T-helper 17 cell (primary cell): Measurements from ENCODE around the gene SACM1L. TPM values are rescaled to one million over a fixed set of nuclear protein-coding genes. Genes with fewer than 3 reads are reported as not detected.
"Not testable (repeated sequence)": the region's sequence is repeated elsewhere in the genome, so short reads cannot be mapped to it uniquely, and the experiment has no call there.

Experiments used
- ATAC-seq: fragments of 150-1000 bp; cut with Tn5 transposase; 2 replicates; pipeline ENCODE4 v1.10.0; 2021; ENCODE audit warnings: mild to moderate bottlenecking, moderate library complexity
- DNase-seq, 3 donors: peaks; one replicate each; pipeline versions ENCODE4 v3.0.0 to v3.0.0-alpha.2; 2020 to 2021
- H3K9me3 ChIP-seq: one replicate; pipeline ENCODE4 v1.7.0; 2013; ENCODE audit warnings: low read length, mild to moderate bottlenecking; ENCODE audit not compliant: control insufficient read depth, poor library complexity, severe bottlenecking
- H3K27ac Mint-ChIP-seq: one replicate; pipeline ENCODE4 v1.8.0; 2022; ENCODE audit warnings: mild to moderate bottlenecking, moderate library complexity, mixed read lengths
- H3K27me3 Mint-ChIP-seq: one replicate; pipeline ENCODE4 v1.8.0; 2022; ENCODE audit warnings: mixed read lengths
- H3K36me3 Mint-ChIP-seq: one replicate; pipeline ENCODE4 v1.8.0; 2022; ENCODE audit warnings: low read depth, mixed read lengths
- H3K4me1 Mint-ChIP-seq: one replicate; pipeline ENCODE4 v1.8.0; 2022; ENCODE audit warnings: mild to moderate bottlenecking, mixed read lengths
- H3K4me3 Mint-ChIP-seq: one replicate; pipeline ENCODE4 v1.8.0; 2022; ENCODE audit warnings: mild to moderate bottlenecking, moderate library complexity, mixed read lengths
- total RNA-seq, 4 donors: library from RNA in 2 of 4; stranded (reverse) in 2 of 4; gene quantifications; one replicate each; pipeline ENCODE4 v1.2.3 and lab custom pipeline; 2022 to 2026

Gene SACM1L
- total RNA-seq, 2 donors from 2014 or later, result 61.0 to 62.5 TPM

DNA sequence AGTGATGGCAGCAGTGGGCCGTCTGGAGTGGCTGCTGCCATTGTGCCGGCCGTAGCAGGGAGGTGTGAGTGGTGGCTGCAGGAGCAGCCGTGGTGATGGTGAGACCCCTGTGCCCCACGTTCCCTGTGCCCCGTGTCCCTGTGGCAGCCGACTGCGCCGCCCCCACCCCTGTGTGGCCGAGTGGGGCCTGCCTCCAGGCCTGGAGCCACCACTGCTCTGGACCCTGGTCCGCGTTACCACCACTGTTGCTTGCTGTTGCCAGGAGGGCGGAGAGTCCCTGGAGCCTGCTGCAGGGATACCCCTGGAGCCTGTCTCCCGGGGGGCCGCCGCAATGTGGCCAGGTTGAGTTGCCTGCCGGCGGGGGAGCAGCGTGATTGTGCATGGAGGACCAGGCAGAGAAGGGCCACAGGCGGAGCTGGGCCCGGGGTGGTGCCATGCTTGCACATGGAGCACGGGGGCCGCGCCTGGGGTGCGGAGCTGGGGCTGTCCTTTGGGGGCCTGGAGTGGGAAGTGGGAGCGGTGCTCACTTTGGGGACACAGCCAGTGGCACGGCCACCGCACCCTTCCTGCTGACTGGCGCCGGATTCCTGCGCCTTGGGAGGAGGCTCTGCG lies 57.1 kb downstream of the SACM1L start:
- peaks cover under 1% of the 10 kb centered on the region for H3K36me3 Mint-ChIP-seq
- H3K27ac Mint-ChIP-seq, result no peak overlapping the region
- H3K4me1 Mint-ChIP-seq, result peaks cover 15% of the 10 kb centered on the region
- H3K9me3 ChIP-seq, result no peaks in the 10 kb centered on the region
- DNase-seq (no peak), ATAC-seq (no peak)
- no peaks in the 10 kb centered on the region for H3K27me3 Mint-ChIP-seq
- no peak overlapping the region for H3K4me3 Mint-ChIP-seq

DNA sequence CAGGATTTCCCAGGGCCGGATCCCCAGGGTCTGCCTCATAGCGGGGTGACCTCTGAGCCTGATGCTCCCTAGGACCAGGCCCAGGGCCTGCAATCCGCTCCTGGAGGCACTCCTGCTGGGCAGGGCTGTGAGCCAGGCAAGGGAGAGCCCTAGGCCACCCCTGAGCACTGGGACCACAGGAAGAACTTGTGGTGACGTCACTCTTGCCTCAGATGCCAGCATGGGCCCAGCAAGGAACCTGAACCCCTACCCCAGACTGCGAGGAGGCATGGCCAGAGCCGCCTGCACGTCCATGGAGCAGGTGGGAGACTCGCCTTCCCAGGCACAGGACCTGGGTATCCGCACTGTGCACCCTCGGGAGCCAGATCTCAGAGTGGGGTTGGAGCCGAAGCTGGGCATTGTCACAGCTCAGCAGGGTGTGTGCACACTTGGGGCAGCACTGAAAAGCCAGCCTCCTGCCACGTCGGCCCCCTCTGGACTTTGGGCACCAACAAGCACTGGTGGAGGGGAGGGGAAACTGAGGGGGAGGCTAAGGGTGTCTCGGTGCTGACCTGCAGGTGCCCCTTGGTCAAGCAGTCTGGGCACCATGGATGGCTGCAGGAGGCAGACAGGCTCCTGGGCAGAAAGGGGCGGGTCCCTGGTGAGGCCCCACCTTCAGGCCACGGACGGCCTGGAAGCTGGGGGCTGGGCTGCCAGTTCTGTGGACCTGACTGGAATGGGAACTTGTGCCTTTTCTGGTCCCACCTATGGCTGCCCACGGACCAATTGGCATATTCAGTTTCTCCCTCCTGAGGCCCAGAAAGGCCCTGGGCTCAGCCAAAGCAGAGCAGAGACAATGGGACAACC lies 57.8 kb downstream of the SACM1L start:
- H3K4me1 Mint-ChIP-seq, result peaks cover 12% of the 10 kb centered on the region
- no peak for DNase-seq
- H3K27ac Mint-ChIP-seq, result no peak overlapping the region
- H3K4me3 Mint-ChIP-seq, result no peak overlapping the region
- H3K9me3 ChIP-seq, result no peaks in the 10 kb centered on the region
- no peak for ATAC-seq
- no peaks in the 10 kb centered on the region for H3K36me3 Mint-ChIP-seq
- H3K27me3 Mint-ChIP-seq, result no peaks in the 10 kb centered on the region

DNA sequence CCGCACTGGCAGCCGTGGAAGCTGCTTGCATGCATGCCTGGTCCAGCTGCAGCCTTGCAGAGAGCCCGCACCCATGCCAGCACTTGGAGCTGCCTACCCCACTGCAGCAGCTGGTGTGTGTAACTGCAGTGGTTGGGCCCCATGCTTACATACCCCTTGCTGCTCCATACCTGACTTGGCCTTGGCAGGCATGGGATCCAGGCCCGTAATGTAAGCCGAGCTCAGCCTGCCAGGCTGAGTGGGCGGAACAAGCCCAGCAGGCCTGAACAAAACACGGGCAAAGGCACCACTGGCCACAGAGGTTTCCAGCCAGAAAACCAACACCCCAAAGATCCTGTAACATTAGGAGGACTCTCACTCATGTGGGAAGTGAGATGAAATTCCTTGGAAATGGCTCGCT lies 58.9 kb downstream of the SACM1L start:
- Mint-ChIP-seq H3K27me3 (no peaks in the 10 kb centered on the region), H3K4me1 (peaks cover 11% of the 10 kb centered on the region), H3K36me3 (no peaks in the 10 kb centered on the region), H3K27ac (peak overlapping the region; percentile 14), H3K4me3 (no peak overlapping the region)
- H3K9me3 ChIP-seq, result no peaks in the 10 kb centered on the region
- no peak for ATAC-seq
- no peak for DNase-seq

DNA sequence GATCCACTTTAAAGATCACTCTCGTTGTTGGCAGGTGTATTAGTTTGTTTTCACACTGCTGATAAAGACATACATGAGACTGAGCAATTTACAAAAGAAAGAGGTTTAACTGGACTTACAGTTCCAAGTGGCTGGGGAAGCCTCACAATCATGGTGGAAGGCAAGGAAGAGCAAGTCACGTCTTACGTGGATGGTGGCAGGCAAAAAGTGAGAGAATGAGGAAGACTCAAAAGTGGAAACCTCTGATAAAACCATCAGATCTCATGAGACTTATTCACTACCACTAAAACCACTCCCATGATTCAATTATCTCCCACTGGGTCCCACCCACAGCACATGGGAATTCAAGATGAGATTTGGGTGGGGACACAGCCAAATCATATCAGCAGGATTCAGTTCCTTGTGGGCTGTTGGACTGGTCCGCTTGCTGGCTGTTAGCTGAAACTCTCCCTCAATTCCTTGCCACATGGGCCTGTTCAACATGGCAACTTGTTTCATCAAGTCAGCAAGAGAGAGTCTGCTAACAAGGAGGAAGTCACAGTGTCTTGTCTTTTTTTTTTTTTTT lies 59.9 kb downstream of the SACM1L start:
- H3K27me3 Mint-ChIP-seq, H3K36me3 Mint-ChIP-seq, DNase-seq, ATAC-seq, H3K27ac Mint-ChIP-seq, H3K9me3 ChIP-seq, H3K4me3 Mint-ChIP-seq: not testable (repeated sequence)
- H3K4me1 Mint-ChIP-seq, result peaks cover 11% of the 10 kb centered on the region

DNA sequence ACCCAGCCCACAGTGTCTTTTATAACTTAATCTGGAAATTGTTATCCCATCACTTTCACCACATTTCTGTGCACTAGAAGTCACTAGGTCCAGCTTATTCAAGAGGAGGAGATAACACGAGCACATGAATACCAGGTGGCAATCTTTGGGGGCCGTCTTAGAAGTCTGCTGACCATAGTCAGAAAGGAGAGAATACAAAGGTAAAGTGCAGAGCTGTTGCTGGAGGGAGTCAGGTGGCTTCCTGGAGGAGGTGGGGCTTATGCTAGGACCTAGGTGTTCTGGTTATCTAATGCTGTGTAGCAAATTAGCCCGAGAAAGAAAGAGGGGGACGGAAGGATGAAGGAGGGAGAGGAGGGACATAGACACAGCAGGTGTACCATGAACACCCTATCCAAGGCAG lies 60.7 kb downstream of the SACM1L start:
- ATAC-seq, result no peak
- H3K27me3 Mint-ChIP-seq, result no peaks in the 10 kb centered on the region
- H3K4me1 Mint-ChIP-seq, result peaks cover 11% of the 10 kb centered on the region
- no peak overlapping the region for H3K4me3 Mint-ChIP-seq
- no peak overlapping the region for H3K27ac Mint-ChIP-seq
- DNase-seq, result no peak
- H3K9me3 ChIP-seq, result no peaks in the 10 kb centered on the region
- H3K36me3 Mint-ChIP-seq, result peaks cover 4% of the 10 kb centered on the region

DNA sequence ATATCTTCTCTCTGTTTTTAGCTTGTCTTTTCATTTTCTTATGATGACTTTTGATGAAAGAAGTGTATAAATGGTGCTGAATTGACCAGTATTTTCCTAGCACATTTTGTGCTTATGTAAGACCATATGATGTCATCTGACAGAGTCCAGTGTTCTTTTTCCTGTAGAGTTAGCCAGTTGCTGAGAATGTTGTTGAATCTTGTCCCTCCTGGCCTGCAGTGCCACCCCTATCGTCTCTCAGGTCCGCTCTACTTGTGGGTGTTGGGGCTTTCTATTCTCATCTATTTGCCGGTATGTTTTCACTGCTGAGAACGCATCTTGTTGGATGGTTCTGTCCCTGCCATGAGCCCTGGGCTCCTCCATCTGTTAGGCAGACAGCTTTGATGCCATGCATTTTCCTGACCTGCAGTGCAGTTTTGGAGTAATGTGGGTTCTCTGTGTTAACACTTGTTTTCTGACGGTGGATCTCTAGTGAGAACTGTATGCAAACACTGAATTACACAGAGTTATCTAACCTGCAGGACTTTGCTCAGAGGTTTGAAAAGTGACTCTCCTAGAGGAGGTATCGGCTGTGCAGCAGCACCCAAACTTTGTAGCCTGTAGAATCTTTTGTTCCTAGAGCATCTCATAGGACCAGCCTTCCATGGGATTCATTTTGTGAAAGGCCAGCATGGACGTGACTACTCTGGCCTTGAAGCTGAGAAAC lies 62.5 kb downstream of the SACM1L start:
- peaks cover 4% of the 10 kb centered on the region for H3K36me3 Mint-ChIP-seq
- ATAC-seq, result no peak

DNA sequence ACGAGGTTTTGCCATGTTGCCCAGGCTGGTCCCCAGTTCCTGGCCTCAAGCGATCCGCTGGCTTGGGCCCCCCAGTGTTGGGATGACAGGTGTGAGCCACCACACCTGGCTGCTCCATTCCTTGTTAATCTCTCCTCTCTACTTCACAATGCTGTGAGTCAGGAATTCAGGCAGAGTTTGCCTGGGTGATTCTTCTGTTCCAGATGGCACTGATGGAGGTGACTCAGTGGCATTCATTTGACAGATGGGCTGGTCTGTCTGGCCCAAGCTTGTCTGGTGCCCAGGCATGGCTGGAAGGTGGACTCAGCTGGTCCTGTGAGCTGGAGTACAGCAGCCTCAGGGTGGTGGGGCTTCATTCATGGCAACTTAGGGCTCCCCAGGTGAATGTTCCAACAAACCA lies 63.9 kb downstream of the SACM1L start:
- Mint-ChIP-seq H3K36me3 (peaks cover 4% of the 10 kb centered on the region), H3K4me3 (no peak overlapping the region), H3K4me1 (peaks cover 8% of the 10 kb centered on the region), H3K27me3 (no peaks in the 10 kb centered on the region), H3K27ac (no peak overlapping the region)
- DNase-seq (no peak), ATAC-seq (no peak)
- no peaks in the 10 kb centered on the region for H3K9me3 ChIP-seq

More for the DNA sequence above, 62.5 kb downstream of the SACM1L start:
- Mint-ChIP-seq H3K27me3 (no peaks in the 10 kb centered on the region), H3K4me3 (no peak overlapping the region), H3K27ac (no peak overlapping the region), H3K4me1 (peaks cover 11% of the 10 kb centered on the region)
- H3K9me3 ChIP-seq, result no peaks in the 10 kb centered on the region
- no peak for DNase-seq

DNA sequence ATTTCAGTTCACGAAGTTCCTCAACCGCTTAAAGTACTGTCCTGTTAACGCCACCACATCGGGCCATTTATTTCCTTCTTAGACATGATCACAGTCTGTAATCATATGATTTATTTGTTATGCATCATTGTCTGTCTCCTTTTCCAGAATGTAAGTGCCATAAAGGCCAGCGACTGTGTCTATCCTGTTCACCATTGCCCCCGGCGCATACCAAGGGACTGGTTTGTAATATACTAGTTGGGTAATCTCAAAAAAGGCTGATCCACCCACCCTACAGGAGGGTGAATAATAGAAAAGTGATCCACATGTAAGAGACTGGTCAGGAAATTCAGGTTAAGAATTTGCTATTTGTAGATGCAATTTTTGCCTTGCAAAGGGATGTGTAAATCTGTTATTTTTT lies 65.3 kb downstream of the SACM1L start:
- peaks cover 8% of the 10 kb centered on the region for H3K4me1 Mint-ChIP-seq
- H3K4me3 Mint-ChIP-seq, result no peak overlapping the region

DNA sequence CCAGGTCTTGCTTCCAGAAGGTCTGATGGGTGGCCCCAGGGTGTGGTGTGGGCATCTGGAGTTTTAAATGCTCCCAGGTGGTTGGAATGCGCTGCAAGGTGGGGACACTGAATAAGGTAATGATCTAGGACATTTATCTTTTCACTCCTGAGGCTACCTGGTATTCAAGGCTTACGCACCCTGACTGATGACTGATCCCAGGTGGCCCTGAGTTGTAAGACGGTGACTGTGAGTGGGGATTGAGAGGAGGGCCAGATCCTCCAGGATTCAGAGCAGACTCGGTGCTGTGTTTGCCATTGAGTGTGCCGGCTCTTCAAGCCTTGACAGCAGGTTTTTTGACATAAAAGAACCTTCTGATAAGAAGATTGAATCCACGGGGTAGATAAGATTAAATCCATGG lies 66.9 kb downstream of the SACM1L start:
- Mint-ChIP-seq H3K36me3 (peaks cover 4% of the 10 kb centered on the region), H3K27me3 (peaks cover 5% of the 10 kb centered on the region), H3K27ac (no peak overlapping the region), H3K4me1 (peaks cover 6% of the 10 kb centered on the region), H3K4me3 (no peak overlapping the region)
- no peaks in the 10 kb centered on the region for H3K9me3 ChIP-seq
- DNase-seq (no peak), ATAC-seq (no peak)

More for the DNA sequence above, 65.3 kb downstream of the SACM1L start:
- H3K9me3 ChIP-seq, result no peaks in the 10 kb centered on the region
- no peaks in the 10 kb centered on the region for H3K27me3 Mint-ChIP-seq
- peaks cover 4% of the 10 kb centered on the region for H3K36me3 Mint-ChIP-seq
- ATAC-seq (no peak), DNase-seq (no peak)
- H3K27ac Mint-ChIP-seq, result peak overlapping the region; percentile 6

DNA sequence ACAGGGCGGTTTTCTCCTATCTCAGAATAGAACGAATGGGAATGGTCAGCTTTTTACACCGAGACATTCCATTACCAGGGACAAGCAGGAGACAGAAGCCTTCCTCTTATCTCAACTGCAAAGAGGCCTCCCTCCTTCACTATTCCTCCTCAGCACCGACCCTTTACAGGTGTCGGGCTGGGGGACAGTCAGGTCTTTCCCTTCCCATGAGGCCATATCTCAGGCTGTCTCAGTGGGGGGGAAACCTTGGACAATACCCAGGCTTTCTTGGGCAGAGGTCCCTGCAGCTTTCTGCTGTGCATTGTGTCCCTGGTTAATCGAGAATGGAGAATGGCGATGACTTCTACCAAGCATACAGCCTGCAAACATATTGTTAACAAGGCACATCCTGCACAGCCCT lies 67.9 kb downstream of the SACM1L start:
- not testable (repeated sequence) for H3K27ac Mint-ChIP-seq, H3K9me3 ChIP-seq, H3K4me1 Mint-ChIP-seq, H3K27me3 Mint-ChIP-seq, DNase-seq, H3K4me3 Mint-ChIP-seq, ATAC-seq, H3K36me3 Mint-ChIP-seq

DNA sequence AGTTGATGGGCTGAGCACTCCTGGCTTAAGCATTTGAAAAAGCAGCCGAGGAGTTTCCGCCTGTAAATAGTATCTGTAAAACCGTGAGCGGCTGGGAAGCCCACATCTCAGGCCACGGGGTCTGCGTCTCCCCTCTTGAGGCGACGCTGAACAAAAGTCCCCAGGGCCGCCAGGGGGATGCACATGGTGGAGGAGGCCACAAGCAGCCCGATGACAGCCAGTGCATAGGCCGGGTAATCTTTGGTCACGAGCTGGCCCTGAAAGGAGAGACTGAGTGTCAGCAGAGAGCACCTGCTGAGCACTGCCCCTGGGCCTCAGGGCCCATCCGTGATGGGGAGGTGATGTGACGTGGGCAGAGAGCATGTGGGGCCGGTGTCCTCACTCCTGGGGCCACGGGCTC lies 69.7 kb downstream of the SACM1L start:
- H3K4me3 Mint-ChIP-seq, result no peak overlapping the region
- peaks cover 4% of the 10 kb centered on the region for H3K36me3 Mint-ChIP-seq
- H3K27me3 Mint-ChIP-seq, result peaks cover 5% of the 10 kb centered on the region
- DNase-seq (no peak), ATAC-seq (no peak)
- H3K9me3 ChIP-seq, result no peaks in the 10 kb centered on the region
- H3K4me1 Mint-ChIP-seq, result peaks cover 3% of the 10 kb centered on the region
- no peak overlapping the region for H3K27ac Mint-ChIP-seq

DNA sequence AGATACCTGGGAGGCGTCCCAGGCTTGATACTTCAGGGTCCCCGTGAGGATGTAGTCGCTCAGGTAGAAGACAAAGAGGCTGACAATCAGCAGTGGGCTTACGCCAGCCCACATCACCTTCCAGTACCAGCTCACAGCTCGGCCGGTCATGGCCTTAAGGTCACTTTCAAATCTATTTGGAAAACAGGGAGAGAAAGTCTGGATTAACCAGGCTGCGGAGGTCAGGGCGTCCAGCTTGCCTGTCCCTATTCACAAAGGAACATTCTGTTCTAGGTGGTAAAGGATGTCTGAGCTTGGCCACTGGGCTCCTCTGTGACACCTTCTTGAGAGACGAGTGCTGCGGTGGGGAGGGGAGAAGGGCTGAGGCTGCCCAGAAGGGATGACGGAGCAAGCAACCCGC lies 70.7 kb downstream of the SACM1L start:
- no peaks in the 10 kb centered on the region for H3K9me3 ChIP-seq
- H3K4me1 Mint-ChIP-seq, result peaks cover 3% of the 10 kb centered on the region
- H3K27me3 Mint-ChIP-seq, result peaks cover 5% of the 10 kb centered on the region
- DNase-seq (no peak), ATAC-seq (no peak)
- H3K27ac Mint-ChIP-seq, result no peak overlapping the region
- peaks cover 2% of the 10 kb centered on the region for H3K36me3 Mint-ChIP-seq
- H3K4me3 Mint-ChIP-seq, result no peak overlapping the region
